Smooth muscle cell (in vitro differentiated cells): ENCODE data around the gene HAVCR1. TPM values are rescaled to one million over a fixed set of nuclear protein-coding genes. Genes with fewer than 3 reads are reported as not detected.

Experiments used
- DNase-seq: peaks from one replicate; lab custom pipeline; 2025; ENCODE audit not compliant: unreplicated experiment; lab: John Stamatoyannopoulos, UW
- H2AFZ ChIP-seq: fragments of 200-600 bp; sonication (generic); 2 replicates; pipeline ENCODE4 v1.6.0; 2016; ENCODE audit warnings: antibody characterized with exemption, low read depth, mild to moderate bottlenecking
- H3F3A ChIP-seq: fragments of 200-600 bp; sonication (generic); 2 replicates; pipeline ENCODE4 v1.6.0; 2017; ENCODE audit warnings: antibody characterized with exemption, low read depth
- H3K27ac ChIP-seq: fragments of 200-600 bp; sonication (generic); 2 replicates; pipeline ENCODE4 v1.5.1; 2016; ENCODE audit warnings: low read depth, mild to moderate bottlenecking
- H3K27me3 ChIP-seq: fragments of 200-600 bp; sonication (generic); 2 replicates; pipeline ENCODE4 v1.6.1; 2016; ENCODE audit warnings: low read depth, mild to moderate bottlenecking
- H3K36me3 ChIP-seq: fragments of 200-600 bp; sonication (generic); 2 replicates; pipeline ENCODE4 v1.5.1; 2016; ENCODE audit warnings: low read depth
- H3K4me1 ChIP-seq: fragments of 200-600 bp; sonication (generic); 2 replicates; pipeline ENCODE4 v1.5.1; 2016; ENCODE audit warnings: low read depth
- H3K4me2 ChIP-seq: fragments of 200-600 bp; sonication (generic); 2 replicates; pipeline ENCODE4 v1.6.0; 2016; ENCODE audit warnings: mild to moderate bottlenecking
- H3K4me3 ChIP-seq: fragments of 200-600 bp; sonication (generic); 2 replicates; pipeline ENCODE4 v1.5.1; 2016; ENCODE audit warnings: mild to moderate bottlenecking
- H3K79me2 ChIP-seq: fragments of 200-600 bp; sonication (generic); 2 replicates; pipeline ENCODE4 v1.6.0; 2016; ENCODE audit warnings: low read depth, mild to moderate bottlenecking
- H3K9ac ChIP-seq: fragments of 200-600 bp; sonication (generic); 2 replicates; pipeline ENCODE4 v1.6.0; 2016; ENCODE audit warnings: low read depth
- H3K9me3 ChIP-seq: fragments of 200-600 bp; sonication (generic); replicated peaks from 2 replicates; pipeline ENCODE4 v1.5.1; 2016; ENCODE audit warnings: low read depth
- H4K20me1 ChIP-seq: fragments of 200-600 bp; sonication (generic); 2 replicates; pipeline ENCODE4 v1.6.0; 2016; ENCODE audit warnings: low read depth
- WGBS: methylation state at CpG from one replicate; pipeline ENCODE4 v1.1.7; 2016; ENCODE audit warnings: low lambda C conversion rate; 5-methylcytosine and 5-hydroxymethylcytosine counted together
- polyA plus RNA-seq: library from polyadenylated mRNA; unstranded; fragments of >200 nt; fragmentation: Nextera tagmentation; extraction: Ambion mirVana; gene quantifications from 2 replicates; pipeline ENCODE4 v1.2.1, GENCODE V29; 2016
- total RNA-seq: library from RNA; depleted of rRNA; stranded (reverse); fragments of >200 nt; gene quantifications from 2 replicates; pipeline ENCODE4 v1.2.3, GENCODE V29; 2014
- TF ChIP-seq, protein P1 (sequence below): fragments of 200-600 bp; sonication (generic); IDR thresholded peaks from 2 replicates; pipeline ENCODE4 v1.5.1; 2017; ENCODE audit warnings: borderline replicate concordance, mild to moderate bottlenecking, antibody characterized with exemption; ENCODE audit not compliant: insufficient read depth, poor library complexity, severe bottlenecking

The HAVCR1 gene
- total and polyA plus RNA-seq, 2 experiments from 2014 or later = not detected

DNA sequence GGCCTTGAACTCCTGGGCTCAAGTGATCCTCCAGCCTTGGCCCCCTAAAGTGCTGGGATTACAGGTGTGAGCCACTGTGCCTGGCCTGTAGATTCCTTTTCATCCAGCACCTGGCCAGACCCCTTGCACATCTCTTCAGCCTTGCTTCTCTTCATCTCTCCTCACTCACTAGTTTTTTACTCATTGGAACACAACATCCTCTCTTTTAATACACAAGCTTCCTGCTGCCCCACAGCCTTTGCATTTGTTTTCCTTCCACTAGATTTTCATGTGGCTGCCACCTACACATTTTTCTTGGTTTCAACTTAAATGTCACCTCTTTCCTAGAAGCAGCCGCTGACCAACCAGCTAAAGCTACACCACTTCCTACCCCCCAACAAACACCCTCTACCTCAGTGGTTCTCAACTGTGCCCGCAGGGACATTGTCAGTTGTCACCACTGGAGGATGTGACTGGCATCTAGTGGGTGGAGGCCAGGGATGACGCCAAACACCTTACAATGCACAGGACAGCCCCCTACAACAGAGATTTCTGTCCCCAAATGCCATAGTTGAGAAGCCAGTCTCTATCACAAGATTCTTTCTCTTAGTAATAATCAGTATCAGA lies 33.7 kb downstream of the HAVCR1 start:
- Histone ChIP-seq H3K9ac (no peak overlapping the region), H4K20me1 (no peaks in the 10 kb centered on the region), H3K4me3 (no peak overlapping the region), H3F3A (no peaks in the 10 kb centered on the region), H3K36me3 (no peaks in the 10 kb centered on the region), H3K4me1 (no peaks in the 10 kb centered on the region), H2AFZ (no peak overlapping the region), H3K27ac (no peak overlapping the region), H3K79me2 (no peaks in the 10 kb centered on the region), H3K9me3 (no peaks in the 10 kb centered on the region), H3K4me2 (no peak overlapping the region), H3K27me3 (no peaks in the 10 kb centered on the region)
- TF ChIP-seq, protein P1, sequence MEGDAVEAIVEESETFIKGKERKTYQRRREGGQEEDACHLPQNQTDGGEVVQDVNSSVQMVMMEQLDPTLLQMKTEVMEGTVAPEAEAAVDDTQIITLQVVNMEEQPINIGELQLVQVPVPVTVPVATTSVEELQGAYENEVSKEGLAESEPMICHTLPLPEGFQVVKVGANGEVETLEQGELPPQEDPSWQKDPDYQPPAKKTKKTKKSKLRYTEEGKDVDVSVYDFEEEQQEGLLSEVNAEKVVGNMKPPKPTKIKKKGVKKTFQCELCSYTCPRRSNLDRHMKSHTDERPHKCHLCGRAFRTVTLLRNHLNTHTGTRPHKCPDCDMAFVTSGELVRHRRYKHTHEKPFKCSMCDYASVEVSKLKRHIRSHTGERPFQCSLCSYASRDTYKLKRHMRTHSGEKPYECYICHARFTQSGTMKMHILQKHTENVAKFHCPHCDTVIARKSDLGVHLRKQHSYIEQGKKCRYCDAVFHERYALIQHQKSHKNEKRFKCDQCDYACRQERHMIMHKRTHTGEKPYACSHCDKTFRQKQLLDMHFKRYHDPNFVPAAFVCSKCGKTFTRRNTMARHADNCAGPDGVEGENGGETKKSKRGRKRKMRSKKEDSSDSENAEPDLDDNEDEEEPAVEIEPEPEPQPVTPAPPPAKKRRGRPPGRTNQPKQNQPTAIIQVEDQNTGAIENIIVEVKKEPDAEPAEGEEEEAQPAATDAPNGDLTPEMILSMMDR = no peak
- DNase-seq = no peak
- WGBS = 91% methylated on average over 3 of the region's 3 CpGs

DNA sequence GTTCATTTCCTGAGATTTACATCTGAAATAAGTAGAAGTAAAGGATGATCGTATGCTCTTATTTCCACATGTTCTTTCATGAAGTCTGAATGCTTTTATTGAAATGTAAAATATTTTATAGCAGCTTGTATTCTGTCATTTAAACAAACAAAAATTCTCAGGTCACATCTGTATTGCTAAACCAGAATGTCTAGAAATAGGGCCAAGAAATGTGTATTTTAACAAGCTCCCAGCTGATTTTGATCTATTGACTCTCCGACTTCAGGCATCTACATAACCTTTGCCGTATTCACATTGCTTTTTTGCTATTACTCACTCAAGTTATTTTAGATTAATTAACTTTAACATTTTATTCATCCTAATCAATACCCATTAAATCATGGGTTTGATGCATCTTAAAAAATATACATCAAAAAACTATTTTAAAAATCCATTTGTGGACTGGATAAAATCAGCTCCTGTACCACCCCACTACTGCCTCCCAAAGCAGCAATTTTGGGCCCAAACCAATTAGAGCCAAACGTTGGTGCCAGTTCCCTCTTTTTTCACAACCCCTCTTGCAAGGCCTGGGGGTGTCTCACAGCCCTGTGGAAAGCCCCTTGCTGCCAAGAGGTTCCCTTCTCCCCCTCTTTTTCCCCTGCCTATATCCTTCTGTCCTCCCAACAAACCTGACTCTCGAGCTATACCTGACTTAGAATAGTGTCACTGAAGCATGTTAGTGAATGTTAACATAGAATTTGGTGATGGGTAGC lies 34.5 kb downstream of the HAVCR1 start:
- Histone ChIP-seq H3K9ac (no peak overlapping the region), H3K4me1 (no peaks in the 10 kb centered on the region), H3K79me2 (no peaks in the 10 kb centered on the region), H3K4me3 (no peak overlapping the region), H3K9me3 (no peaks in the 10 kb centered on the region), H3K36me3 (no peaks in the 10 kb centered on the region), H4K20me1 (no peaks in the 10 kb centered on the region), H3F3A (no peaks in the 10 kb centered on the region), H3K27me3 (no peaks in the 10 kb centered on the region), H2AFZ (no peak overlapping the region), H3K4me2 (no peak overlapping the region), H3K27ac (no peak overlapping the region)
- 93% methylated on average over 5 of the region's 5 CpGs for WGBS
- DNase-seq = no peak
- TF ChIP-seq, protein P1 = no peak

DNA sequence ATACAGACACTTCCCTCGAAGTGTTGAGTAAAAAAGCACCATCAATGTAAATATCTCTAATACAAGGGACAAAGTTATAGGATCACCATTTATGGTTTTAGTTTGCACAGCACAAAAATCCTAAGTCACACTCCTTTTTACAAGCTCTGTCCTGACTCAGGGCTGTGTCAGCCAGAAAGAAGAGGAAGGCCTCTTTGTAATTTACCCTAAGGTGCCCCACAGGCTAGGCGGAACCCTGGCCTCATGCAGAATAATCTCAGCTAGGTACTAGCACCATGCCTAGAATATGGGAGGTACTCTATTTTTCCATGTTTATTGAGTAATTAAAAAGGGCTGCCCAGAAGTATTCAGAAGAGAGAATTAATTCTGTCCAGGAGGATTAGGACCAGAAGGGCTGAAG lies 36.9 kb downstream of the HAVCR1 start:
- no peaks in the 10 kb centered on the region for H3K79me2 ChIP-seq
- TF ChIP-seq, protein P1 = no peak
- H3K4me2 ChIP-seq = no peak overlapping the region
- H2AFZ ChIP-seq = no peak overlapping the region
- H3K27ac ChIP-seq = no peak overlapping the region
- H3K4me1 ChIP-seq = no peaks in the 10 kb centered on the region
- DNase-seq = no peak
- H3K9ac ChIP-seq = no peak overlapping the region
- H3K4me3 ChIP-seq = no peak overlapping the region
- 79% methylated on average over 2 of the region's 2 CpGs for WGBS
- H3K36me3 ChIP-seq = no peaks in the 10 kb centered on the region
- no peaks in the 10 kb centered on the region for H3F3A ChIP-seq
- H3K27me3 ChIP-seq = no peaks in the 10 kb centered on the region
- no peaks in the 10 kb centered on the region for H3K9me3 ChIP-seq
- no peaks in the 10 kb centered on the region for H4K20me1 ChIP-seq
